BJ (cell line): ENCODE results near the gene GABARAP. TPM values are rescaled to one million over a fixed set of nuclear protein-coding genes. Genes with fewer than 3 reads are reported as not detected.

Source experiments
- CTCF ChIA-PET: fragments of 350-600 bp; formaldehyde crosslinking; extraction: SDS; loops from one replicate; lab custom pipeline; 2021; ENCODE audit warnings: antibody characterized with exemption, inconsistent platforms; lab: Yijun Ruan, JAX
- POLR2A ChIA-PET: fragments of 300-600 bp; sonication (Branson Sonifier 250); formaldehyde crosslinking; extraction: SDS; loops from one replicate; lab custom pipeline; 2021; ENCODE audit warnings: antibody characterized with exemption; lab: Charles Lee
- DNase-seq: peaks from one replicate; pipeline ENCODE4 v3.0.0-alpha.2; 2011; ENCODE audit warnings: low read depth
- H3K27me3 ChIP-seq: 2 replicates; pipeline ENCODE4 v1.6.0; 2011; ENCODE audit warnings: low read length; ENCODE audit not compliant: control insufficient read depth, insufficient read depth
- H3K36me3 ChIP-seq: 2 replicates; pipeline ENCODE4 v1.5.1; 2011; ENCODE audit warnings: low read length; ENCODE audit not compliant: control insufficient read depth, insufficient read depth
- H3K4me3 ChIP-seq: 2 replicates; pipeline ENCODE4 v1.5.1; 2011; ENCODE audit warnings: low read depth, mild to moderate bottlenecking, control low read depth, low read length
- CTCF ChIP-seq: IDR thresholded peaks from 2 replicates; pipeline ENCODE4 v1.5.1; 2011; ENCODE audit warnings: low read depth, mild to moderate bottlenecking, control low read depth, inconsistent platforms, low read length, moderate library complexity; ENCODE audit not compliant: insufficient read depth
- polyA plus RNA-seq: library from polyadenylated mRNA; depleted of rRNA; stranded (reverse); fragments of >200 nt; gene quantifications from 2 replicates; pipeline ENCODE4 v1.2.3, GENCODE V29; 2011

The GABARAP gene
- polyA plus RNA-seq, 1 experiment = 762 TPM

- Histone ChIP-seq H3K36me3 (peaks cover 34% of the 10 kb centered on the region), H3K4me3 (no peak overlapping the region), H3K27me3 (no peaks in the 10 kb centered on the region)
- no peak for DNase-seq
- ChIA-PET CTCF (no interaction called here), POLR2A (no interaction called here)
- TF ChIP-seq CTCF = no peak
These were observed 46.3 kb downstream of the GABARAP start for GRCh38 chr17:7195971-7196370.

GRCh38 chr17:7192271-7192937 lies 49.8 kb downstream of the GABARAP start:
- no peak for TF ChIP-seq CTCF
- Histone ChIP-seq H3K4me3 (no peak overlapping the region), H3K27me3 (no peaks in the 10 kb centered on the region), H3K36me3 (peaks cover 41% of the 10 kb centered on the region)
- DNase-seq = no peak
- ChIA-PET CTCF (interaction anchor here (0.8 kb wide), 1 partner anchor 15 kb away, joined by 3 read pairs; no protein-coding TSS in a partner anchor), POLR2A (no interaction called here)

- no peak overlapping the region for H3K4me3 ChIP-seq
- CTCF ChIA-PET = interaction anchor here (1.6 kb wide), 1 partner anchor 15 kb away, joined by 5 read pairs; no protein-coding TSS in a partner anchor
- H3K36me3 ChIP-seq = peaks cover 37% of the 10 kb centered on the region
- no peak for DNase-seq
- TF ChIP-seq CTCF = no peak
- no peaks in the 10 kb centered on the region for H3K27me3 ChIP-seq
- POLR2A ChIA-PET = no interaction called here
These were observed 50.5 kb downstream of the GABARAP start for GRCh38 chr17:7191571-7192270.

- CTCF ChIA-PET = interaction anchor here (1.6 kb wide), 1 partner anchor 14 kb away, joined by 5 read pairs; no protein-coding TSS in a partner anchor
- Histone ChIP-seq H3K36me3 (peaks cover 31% of the 10 kb centered on the region), H3K4me3 (no peak overlapping the region), H3K27me3 (no peaks in the 10 kb centered on the region)
- no peak for DNase-seq
- POLR2A ChIA-PET = no interaction called here
- TF ChIP-seq CTCF = no peak
These were observed 51.2 kb downstream of the GABARAP start for GRCh38 chr17:7191069-7191468.

- ChIA-PET CTCF (interaction anchor here (1.6 kb wide), 1 partner anchor 13 kb away, joined by 5 read pairs; no protein-coding TSS in a partner anchor), POLR2A (no interaction called here)
- Histone ChIP-seq H3K4me3 (no peak overlapping the region), H3K36me3 (peaks cover 27% of the 10 kb centered on the region), H3K27me3 (no peaks in the 10 kb centered on the region)
- no peak for DNase-seq
- TF ChIP-seq CTCF = no peak
These were observed 51.9 kb downstream of the GABARAP start for GRCh38 chr17:7190276-7190917.
